Naive thymus-derived CD8-positive, alpha-beta T cell (primary cell): ENCODE data around the gene RNF152. TPM values are rescaled to one million over a fixed set of nuclear protein-coding genes. Genes with fewer than 3 reads are reported as not detected.

Source experiments
- ATAC-seq, 2 donors: fragments of 150-1000 bp; cut with Tn5 transposase in 1 of 2; sonication (Bioruptor Pico), chemical (Tn5 transposase) in 1 of 2; 1 replicate in 1 of 2; 2 replicates in 1 of 2; pipeline ENCODE4 v1.10.0; 2021; ENCODE audit warnings: mild to moderate bottlenecking in 2 of 2, moderate library complexity in 2 of 2
- POLR2A ChIA-PET: fragments of 350-600 bp; sonication (Branson Sonifier 250); formaldehyde crosslinking; loops from one replicate; lab custom pipeline; 2021; ENCODE audit warnings: antibody characterized with exemption; lab: Charles Lee
- DNase-seq, 10 donors: peaks; one replicate each; pipeline versions ENCODE4 v3.0.0 to v3.0.0-alpha.2; 2020 to 2022
- H3K27ac Mint-ChIP-seq, 10 donors: one replicate each; pipeline ENCODE4 v1.8.0; 2020 to 2022; ENCODE audit warnings: mild to moderate bottlenecking in 10 of 10, mixed read lengths in 10 of 10, moderate library complexity in 4 of 10, inconsistent platforms in 1 of 10
- H3K27me3 Mint-ChIP-seq, 5 donors: one replicate each; pipeline ENCODE4 v1.8.0; 2021 to 2022; ENCODE audit warnings: mixed read lengths in 5 of 5
- H3K36me3 Mint-ChIP-seq, 3 donors: one replicate each; pipeline ENCODE4 v1.8.0; 2020 to 2022; ENCODE audit warnings: mixed read lengths in 3 of 3, mild to moderate bottlenecking in 2 of 3, inconsistent platforms in 1 of 3
- H3K4me1 Mint-ChIP-seq, 4 donors: one replicate each; pipeline ENCODE4 v1.8.0; 2021 to 2022; ENCODE audit warnings: mixed read lengths in 4 of 4
- H3K4me3 Mint-ChIP-seq, 10 donors: one replicate each; pipeline ENCODE4 v1.8.0; 2020 to 2022; ENCODE audit warnings: mild to moderate bottlenecking in 10 of 10, mixed read lengths in 10 of 10, moderate library complexity in 6 of 10, inconsistent platforms in 1 of 10
- H3K9me3 Mint-ChIP-seq, 9 donors: one replicate each; pipeline ENCODE4 v1.8.0; 2020 to 2022; ENCODE audit warnings: mixed read lengths in 9 of 9, mild to moderate bottlenecking in 3 of 9, inconsistent platforms in 1 of 9, moderate library complexity in 1 of 9
- polyA plus RNA-seq, 3 donors: library from polyadenylated mRNA; unstranded; fragments of 300-500 nt; fragmentation: Illumina TruSeq; gene quantifications; one replicate each; pipeline ENCODE4 v1.2.3, GENCODE V29; 2021
- total RNA-seq, 8 experiments: library from RNA in 2 of 8; stranded (reverse) in 2 of 8; gene quantifications; one replicate each; pipeline ENCODE4 v1.2.3 and lab custom pipeline; 2021 to 2026

The RNF152 gene
- total and polyA plus RNA-seq, 5 experiments from 2014 or later: 0.19 to 0.23 TPM; not detected in 3

DNA sequence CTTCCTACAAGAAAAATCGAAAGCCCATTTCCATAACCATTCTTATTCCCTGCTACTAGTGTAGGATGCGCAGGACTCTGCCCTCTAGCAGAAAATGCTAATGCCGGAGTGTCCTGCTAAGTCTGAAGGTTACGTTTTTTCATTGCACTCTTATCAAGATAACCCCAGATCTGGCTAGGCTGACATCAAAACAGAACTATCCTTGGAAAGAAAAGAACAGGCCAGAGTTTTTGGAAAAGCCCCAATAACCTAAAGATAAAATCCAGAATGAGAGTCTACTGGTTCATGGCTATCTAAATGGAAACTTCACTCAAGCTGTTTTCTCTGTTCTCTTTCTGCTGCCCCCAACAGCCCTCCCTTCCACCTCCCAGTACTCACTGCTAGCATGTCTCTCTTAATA, 913 bp downstream of the RNF152 start:
- H3K4me3 Mint-ChIP-seq: peak overlapping the region in 3 of 10 donors; percentile 1 to 96 (median 90)
- DNase-seq (no peak), ATAC-seq (no peak)
- peaks cover 7 to 21% (median 15%) of the 10 kb centered on the region in 4 donors for H3K4me1 Mint-ChIP-seq
- peak overlapping the region in 1 of 10 donors; percentile 1 for H3K27ac Mint-ChIP-seq
- no peaks in the 10 kb centered on the region for H3K36me3 Mint-ChIP-seq
- H3K27me3 Mint-ChIP-seq: peaks cover 7 to 36% (median 14%) of the 10 kb centered on the region in 5 donors
- POLR2A ChIA-PET: no interaction called here
- H3K9me3 Mint-ChIP-seq: no peaks in the 10 kb centered on the region

DNA sequence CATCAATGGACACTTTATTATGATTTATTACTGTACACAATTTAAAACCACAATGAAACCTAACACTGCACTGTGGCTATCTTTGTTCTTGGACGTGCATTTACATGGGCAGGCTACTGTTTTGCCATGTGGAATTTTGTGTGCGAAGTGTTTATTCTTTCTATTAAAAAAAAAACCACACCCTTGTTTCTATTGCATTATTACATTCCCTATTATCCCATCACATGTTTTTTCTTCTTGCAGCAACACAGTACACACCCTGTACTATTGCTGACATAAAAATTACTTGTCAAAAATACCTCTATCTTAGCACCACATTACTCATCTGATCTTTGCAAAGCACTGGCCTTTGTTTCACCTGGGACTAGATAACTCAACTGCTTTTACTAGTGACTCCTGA, 1.5 kb downstream of the RNF152 start:
- Mint-ChIP-seq H3K9me3 (no peaks in the 10 kb centered on the region), H3K27me3 (peaks cover 5 to 30% (median 10%) of the 10 kb centered on the region in 5 donors), H3K4me3 (no peak overlapping the region), H3K36me3 (no peaks in the 10 kb centered on the region), H3K27ac (no peak overlapping the region), H3K4me1 (peaks cover 7 to 21% (median 15%) of the 10 kb centered on the region in 4 donors)
- no peak for DNase-seq
- ATAC-seq: no peak
- POLR2A ChIA-PET: no interaction called here

GRCh38 chr18:61890344-61890743, 2.5 kb downstream of the RNF152 start:
- no peaks in the 10 kb centered on the region for H3K9me3 Mint-ChIP-seq
- peaks cover 5 to 28% (median 10%) of the 10 kb centered on the region in 5 donors for H3K27me3 Mint-ChIP-seq
- H3K4me3 Mint-ChIP-seq: no peak overlapping the region
- POLR2A ChIA-PET: no interaction called here
- ATAC-seq (no peak), DNase-seq (no peak)
- peaks cover 7 to 21% (median 15%) of the 10 kb centered on the region in 4 donors for H3K4me1 Mint-ChIP-seq
- no peaks in the 10 kb centered on the region for H3K36me3 Mint-ChIP-seq
- H3K27ac Mint-ChIP-seq: no peak overlapping the region

DNA sequence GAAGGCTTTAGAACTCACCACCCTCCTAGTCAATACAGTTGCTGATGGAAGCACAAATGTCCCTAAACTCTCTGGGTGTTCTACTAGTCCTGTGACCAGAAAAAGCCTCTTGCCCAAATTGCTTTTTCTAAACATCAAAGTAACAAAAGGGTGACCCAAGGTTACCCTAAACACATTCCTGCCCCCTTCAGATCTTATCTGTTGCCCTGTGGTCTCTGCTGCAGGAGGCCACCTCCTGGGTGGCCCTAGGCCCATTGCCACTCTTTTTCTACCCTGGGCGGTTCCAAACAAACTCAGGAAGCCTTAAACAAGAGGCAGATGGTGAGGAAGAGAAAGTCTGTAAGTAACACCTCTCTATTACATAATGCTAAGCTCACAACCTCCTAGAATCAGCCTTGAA, 3.3 kb downstream of the RNF152 start:
- H3K4me1 Mint-ChIP-seq: peaks cover 7 to 21% (median 10%) of the 10 kb centered on the region in 4 donors
- H3K27ac Mint-ChIP-seq: no peak overlapping the region
- POLR2A ChIA-PET: interaction anchor here (0.6 kb wide), 1 partner anchor 660 kb away, joined by 6 read pairs; no protein-coding TSS in a partner anchor
- no peaks in the 10 kb centered on the region for H3K9me3 Mint-ChIP-seq
- H3K4me3 Mint-ChIP-seq: no peak overlapping the region
- H3K27me3 Mint-ChIP-seq: peaks cover 3 to 22% (median 10%) of the 10 kb centered on the region in 5 donors
- no peaks in the 10 kb centered on the region for H3K36me3 Mint-ChIP-seq
- no peak for DNase-seq
- ATAC-seq: no peak

DNA sequence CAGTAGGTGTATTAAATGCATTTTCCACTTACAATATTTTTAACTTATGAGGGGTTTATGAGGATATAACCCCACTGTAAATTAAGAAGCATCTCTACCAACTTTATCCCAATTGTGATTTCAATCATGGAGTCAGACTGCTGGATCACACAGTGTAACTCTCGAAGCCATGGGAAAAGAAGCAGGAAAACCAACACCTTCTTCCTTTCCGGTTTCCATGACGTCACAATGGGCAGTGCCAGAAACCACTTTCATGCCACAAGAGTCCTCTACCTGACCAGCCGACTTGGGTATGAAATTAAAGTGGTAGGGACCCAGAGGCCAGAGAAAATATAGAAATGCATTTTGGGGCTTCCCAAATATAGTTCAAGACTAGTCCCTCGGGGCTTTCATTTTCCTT, 4.2 kb downstream of the RNF152 start:
- POLR2A ChIA-PET: no interaction called here
- H3K36me3 Mint-ChIP-seq: no peaks in the 10 kb centered on the region
- peaks cover 3 to 22% (median 10%) of the 10 kb centered on the region in 5 donors for H3K27me3 Mint-ChIP-seq
- no peaks in the 10 kb centered on the region for H3K9me3 Mint-ChIP-seq
- no peak for DNase-seq
- no peak for ATAC-seq
- H3K27ac Mint-ChIP-seq: no peak overlapping the region
- H3K4me1 Mint-ChIP-seq: peaks cover 7 to 15% (median 10%) of the 10 kb centered on the region in 4 donors
- H3K4me3 Mint-ChIP-seq: no peak overlapping the region

DNA sequence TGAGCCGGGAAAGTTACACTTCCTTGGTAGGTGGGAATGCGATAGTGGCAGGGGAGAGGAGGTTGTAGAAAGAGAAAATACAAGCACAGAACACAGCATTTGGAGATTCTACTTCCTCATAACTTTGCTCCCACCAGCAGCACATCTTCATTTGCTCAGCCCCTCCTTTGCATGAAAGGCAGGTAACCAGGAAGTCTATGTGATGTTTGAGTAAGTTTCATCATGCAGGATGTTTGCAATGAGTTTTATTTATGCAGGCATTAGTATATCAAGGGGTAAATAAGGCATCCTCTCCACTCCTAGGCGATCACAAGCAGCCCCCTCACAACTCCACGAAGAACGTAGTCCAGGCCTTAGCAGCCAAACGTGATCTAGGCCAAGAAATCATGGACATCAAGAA, 5.0 kb downstream of the RNF152 start:
- no peaks in the 10 kb centered on the region for H3K9me3 Mint-ChIP-seq
- H3K4me3 Mint-ChIP-seq: no peak overlapping the region
- H3K36me3 Mint-ChIP-seq: no peaks in the 10 kb centered on the region
- peaks cover 3 to 22% (median 8%) of the 10 kb centered on the region in 5 donors for H3K27me3 Mint-ChIP-seq
- no peak for ATAC-seq
- no peak for DNase-seq
- H3K4me1 Mint-ChIP-seq: peaks cover 5 to 7% (median 5%) of the 10 kb centered on the region in 4 donors
- H3K27ac Mint-ChIP-seq: peak overlapping the region in 1 of 10 donors; percentile 37
- POLR2A ChIA-PET: no interaction called here

- ATAC-seq (no peak), DNase-seq (no peak)
- POLR2A ChIA-PET: no interaction called here
- H3K9me3 Mint-ChIP-seq: no peaks in the 10 kb centered on the region
- no peak overlapping the region for H3K27ac Mint-ChIP-seq
- peaks cover 3 to 10% (median 9%) of the 10 kb centered on the region in 5 donors for H3K27me3 Mint-ChIP-seq
- H3K36me3 Mint-ChIP-seq: no peaks in the 10 kb centered on the region
- no peaks in the 10 kb centered on the region for H3K4me1 Mint-ChIP-seq
- H3K4me3 Mint-ChIP-seq: no peak overlapping the region
These were observed 9.3 kb downstream of the RNF152 start for GRCh38 chr18:61883547-61883946.

- Mint-ChIP-seq H3K4me1 (no peaks in the 10 kb centered on the region), H3K27ac (no peak overlapping the region), H3K36me3 (no peaks in the 10 kb centered on the region), H3K4me3 (no peak overlapping the region), H3K9me3 (no peaks in the 10 kb centered on the region), H3K27me3 (peaks cover 2 to 10% (median 9%) of the 10 kb centered on the region in 5 donors)
- DNase-seq (no peak), ATAC-seq (no peak)
- POLR2A ChIA-PET: no interaction called here
These were observed 10.4 kb downstream of the RNF152 start for GRCh38 chr18:61882296-61883004.

GRCh38 chr18:61876899-61877298, 15.9 kb downstream of the RNF152 start:
- Mint-ChIP-seq H3K4me3 (no peak overlapping the region), H3K27ac (no peak overlapping the region), H3K27me3 (peaks cover 7 to 12% (median 9%) of the 10 kb centered on the region in 5 donors), H3K9me3 (no peaks in the 10 kb centered on the region), H3K36me3 (no peaks in the 10 kb centered on the region), H3K4me1 (no peaks in the 10 kb centered on the region)
- DNase-seq: no peak
- POLR2A ChIA-PET: no interaction called here
- no peak for ATAC-seq

DNA sequence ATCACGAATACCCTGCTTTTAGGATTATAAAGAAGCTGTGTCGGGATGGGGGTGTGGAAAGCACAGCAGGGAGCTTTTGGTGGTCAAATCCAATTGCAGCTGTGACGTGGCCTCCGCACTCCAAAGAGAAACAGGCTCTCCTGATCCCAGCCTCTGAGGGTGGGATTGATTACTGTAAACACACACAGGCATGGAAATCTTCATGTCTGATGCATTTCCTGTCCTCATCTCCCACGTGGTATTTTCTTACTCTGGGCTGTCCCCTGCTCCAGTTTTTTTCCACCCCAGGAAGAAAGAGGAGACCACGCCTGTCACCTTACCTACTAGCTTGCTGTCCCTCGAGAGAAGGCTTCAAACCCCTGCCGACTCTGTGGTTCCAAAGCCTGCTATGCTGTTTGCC, 22.7 kb downstream of the RNF152 start:
- Mint-ChIP-seq H3K36me3 (no peaks in the 10 kb centered on the region), H3K9me3 (no peaks in the 10 kb centered on the region), H3K27me3 (peaks cover 0 to 3% (median 2%) of the 10 kb centered on the region in 5 donors), H3K4me1 (peaks cover 0 to 6% (median 0%) of the 10 kb centered on the region in 4 donors), H3K4me3 (no peak overlapping the region), H3K27ac (no peak overlapping the region)
- no peak for DNase-seq
- ATAC-seq: no peak
- POLR2A ChIA-PET: no interaction called here

GRCh38 chr18:61869636-61870035, 23.2 kb downstream of the RNF152 start:
- H3K4me1 Mint-ChIP-seq: peaks cover 0 to 6% (median 0%) of the 10 kb centered on the region in 4 donors
- peaks cover 0 to 3% (median 2%) of the 10 kb centered on the region in 5 donors for H3K27me3 Mint-ChIP-seq
- DNase-seq: no peak
- POLR2A ChIA-PET: no interaction called here
- H3K9me3 Mint-ChIP-seq: no peaks in the 10 kb centered on the region
- ATAC-seq: no peak
- H3K36me3 Mint-ChIP-seq: no peaks in the 10 kb centered on the region
- H3K27ac Mint-ChIP-seq: no peak overlapping the region
- H3K4me3 Mint-ChIP-seq: no peak overlapping the region

- Mint-ChIP-seq H3K36me3 (no peaks in the 10 kb centered on the region), H3K27me3 (peaks cover 0 to 4% (median 2%) of the 10 kb centered on the region in 5 donors), H3K27ac (no peak overlapping the region), H3K4me3 (no peak overlapping the region), H3K4me1 (peaks cover 0 to 4% (median 0%) of the 10 kb centered on the region in 4 donors), H3K9me3 (no peaks in the 10 kb centered on the region)
- ATAC-seq (no peak), DNase-seq (no peak)
- POLR2A ChIA-PET: no interaction called here
These were observed 27.2 kb downstream of the RNF152 start for GRCh38 chr18:61865466-61866175.

DNA sequence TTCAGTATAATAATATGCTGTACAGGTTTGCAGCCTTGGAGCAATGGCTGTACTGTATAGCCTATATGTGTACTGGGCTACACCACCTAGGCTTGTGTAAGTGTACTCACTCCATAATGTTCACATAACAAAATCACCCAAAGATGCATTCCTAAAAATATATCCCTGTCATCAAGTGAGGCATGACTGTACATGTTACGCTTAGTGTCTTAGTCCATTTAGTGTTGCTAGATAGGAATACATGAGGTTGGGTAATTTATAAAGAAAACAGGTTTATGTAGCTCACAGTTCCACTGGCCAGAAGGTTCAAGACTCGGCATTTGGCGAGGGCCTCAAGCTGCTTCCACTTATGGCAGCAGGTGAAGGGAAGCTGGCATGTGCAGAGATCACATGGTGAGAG, 31.4 kb downstream of the RNF152 start:
- DNase-seq (no peak), ATAC-seq (no peak)
- POLR2A ChIA-PET: no interaction called here
- no peak overlapping the region for H3K4me3 Mint-ChIP-seq
- no peak overlapping the region for H3K27ac Mint-ChIP-seq
- H3K27me3 Mint-ChIP-seq: peaks cover 0 to 3% (median 0%) of the 10 kb centered on the region in 5 donors
- no peaks in the 10 kb centered on the region for H3K9me3 Mint-ChIP-seq
- H3K4me1 Mint-ChIP-seq: no peaks in the 10 kb centered on the region
- H3K36me3 Mint-ChIP-seq: no peaks in the 10 kb centered on the region
